T-helper 1 cell treated with Interleukin-12 subunit alpha and Interleukin-12 subunit beta and Interleukin-4 antibody, amounts not matched to agents 30 ng/mL and 1 ng/mL, for 36 hours (primary cell): ENCODE data around the gene GLUD1. TPM values are rescaled to one million over a fixed set of nuclear protein-coding genes. Genes with fewer than 3 reads are reported as not detected.

Experiments used
- intact Hi-C: fragments of 100-400 bp; cut with micrococcal nuclease; formaldehyde crosslinking; loops from one replicate; pipeline ENCODE4 v1.15.1; 2024
- total RNA-seq: library from RNA; stranded (reverse); gene quantifications from 2 replicates; pipeline ENCODE4 v1.2.3, GENCODE V29; 2022

The GLUD1 gene
- total RNA-seq, 1 donor from 2014 or later: 110 TPM

DNA sequence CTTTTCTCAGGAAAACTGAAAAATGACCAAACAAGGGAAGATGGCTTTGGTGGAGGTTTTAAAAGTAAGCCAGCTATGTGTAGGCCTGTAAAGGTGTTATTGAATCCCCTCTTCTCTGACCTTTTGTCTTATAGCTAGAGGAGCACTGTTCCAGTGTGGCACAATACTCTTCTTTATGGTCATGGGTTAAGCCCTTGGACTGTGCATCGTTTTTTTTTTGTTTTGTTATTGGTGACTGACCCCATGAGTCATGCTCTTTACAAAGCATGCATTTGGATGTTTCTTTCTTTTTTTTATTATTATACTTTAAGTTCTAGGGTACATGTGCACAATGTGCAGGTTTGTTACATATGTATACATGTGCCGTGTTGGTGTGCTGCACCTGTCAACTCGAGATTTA, 94.2 kb downstream of the GLUD1 start:
- intact Hi-C loops: no loop called here

Other genes with a start within 250 kb of the GLUD1 start
- gene MMRN2, start 137.2 kb downstream of the GLUD1 start, total RNA-seq: not detected in 2 replicates
- gene SNCG, start 136.2 kb downstream of the GLUD1 start, total RNA-seq: 0.29 TPM in 1 of 2 replicates, not detected in the other
- gene ADIRF, start 126.4 kb downstream of the GLUD1 start, total RNA-seq: not detected in 2 replicates
- gene FAM25A, start 74.5 kb downstream of the GLUD1 start, total RNA-seq: not detected in 2 replicates
- 34.7 and 35.2 TPM in 2 replicates for gene SHLD2, start 363 bp upstream of the GLUD1 start, total RNA-seq
- 0.12 and 0.80 TPM in 2 replicates for gene NUTM2A, start 130.6 kb upstream of the GLUD1 start, total RNA-seq